ENCODE results near the gene RNU2-63P.

GRCh38 chr2:88038263-88039105 is 22.1 kb upstream of the RNU2-63P start:
- TF ChIP-seq CTCF (conservative IDR thresholded peaks at IDR 0.05): no peak
- no peak for TF ChIP-seq EZH2 (IDR thresholded peaks at IDR 0.05; ENCODE audit: low read depth)
